Brain microvascular endothelial cell (primary cell): ENCODE measurements around the gene RERE.

Experiments
- DNase-seq: peaks from one replicate; pipeline ENCODE4 v3.0.0-alpha.2; 2020
- H3K27ac ChIP-seq: fragments of 250-450 bp; sonication (Bioruptor Pico); 2 replicates; pipeline ENCODE4 v1.5.1; 2020; ENCODE audit warnings: mild to moderate bottlenecking, moderate library complexity
- H3K27me3 ChIP-seq: fragments of 250-450 bp; sonication (Bioruptor Pico); replicated peaks from 2 replicates; pipeline ENCODE4 v1.5.1; 2020; ENCODE audit warnings: mild to moderate bottlenecking
- H3K36me3 ChIP-seq: fragments of 250-450 bp; sonication (Bioruptor Pico); replicated peaks from 2 replicates; pipeline ENCODE4 v1.5.1; 2020; ENCODE audit warnings: mild to moderate bottlenecking
- H3K4me3 ChIP-seq: 2 replicates; pipeline ENCODE4 v1.5.1; 2011; ENCODE audit warnings: low read depth, mild to moderate bottlenecking, control low read depth, low read length, moderate library complexity
- CTCF ChIP-seq: IDR thresholded peaks from 2 replicates; pipeline ENCODE4 v1.5.1; 2011; ENCODE audit warnings: low read depth, mild to moderate bottlenecking, moderate library complexity, low read length, control low read depth, inconsistent platforms; ENCODE audit errors: missing control alignments
- in situ Hi-C: cut with HindIII; loops from 2 replicates; pipeline ENCODE4 v1.10.0; 2017; ENCODE audit warnings: low sequenced_read_pairs, low pct_ligation_motif_present

RERE gene

GRCh38 chr1:8421721-8422120 lies 395.7 kb downstream of the RERE start:
- peak overlapping the region; percentile 70 for H3K4me3 ChIP-seq
- peaks cover 28% of the 10 kb centered on the region for H3K36me3 ChIP-seq
- H3K27ac ChIP-seq, result peak overlapping the region; percentile 91
- in situ Hi-C loops, result no loop called here
- no peaks in the 10 kb centered on the region for H3K27me3 ChIP-seq
- no peak for TF ChIP-seq CTCF
- no peak for DNase-seq

DNA sequence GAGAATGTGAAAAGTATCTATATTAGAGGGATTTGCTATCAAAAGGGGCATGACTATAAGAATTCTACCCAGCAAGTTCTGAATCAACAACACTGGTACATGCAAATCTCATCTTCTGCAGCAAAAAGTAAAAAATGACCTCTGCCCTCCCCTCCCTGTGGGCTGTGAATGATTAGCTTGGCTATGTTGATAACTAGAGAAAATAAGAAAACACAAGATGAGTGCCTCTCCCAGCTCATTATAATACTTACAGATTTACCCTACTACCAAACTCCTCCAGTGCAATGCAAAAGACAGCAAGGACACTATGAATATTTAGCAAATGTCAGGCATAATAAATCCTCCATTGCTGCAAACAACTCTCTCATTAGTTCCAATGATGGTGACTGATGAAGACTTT lies 397.1 kb downstream of the RERE start:
- Histone ChIP-seq H3K27me3 (no peaks in the 10 kb centered on the region), H3K27ac (no peak overlapping the region), H3K36me3 (peaks cover 35% of the 10 kb centered on the region), H3K4me3 (peak overlapping the region; percentile 70)
- TF ChIP-seq CTCF, result no peak
- in situ Hi-C loops, result no loop called here
- DNase-seq, result no peak

DNA sequence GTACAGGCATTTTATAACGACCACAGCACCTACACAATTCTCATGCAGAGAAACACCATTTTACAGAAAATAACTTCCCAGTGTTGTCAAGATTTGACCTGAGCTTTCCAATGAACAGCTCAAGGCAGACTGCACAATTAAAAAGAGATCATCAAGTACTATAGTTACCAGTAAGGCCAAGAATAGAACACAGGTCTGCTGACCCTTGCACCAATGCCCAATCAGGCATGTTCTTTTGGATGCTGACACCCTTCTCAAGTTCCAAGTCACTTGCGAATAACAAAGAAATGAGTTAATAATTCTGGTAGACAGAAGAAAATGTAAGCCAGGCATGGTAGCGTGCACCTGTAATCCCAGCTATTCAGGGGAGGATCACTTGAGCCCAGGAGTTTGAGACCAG lies 397.6 kb downstream of the RERE start:
- H3K27me3 ChIP-seq, result no peaks in the 10 kb centered on the region
- in situ Hi-C loops, result no loop called here
- no peak for TF ChIP-seq CTCF
- DNase-seq, result no peak
- H3K4me3 ChIP-seq, result no peak overlapping the region
- H3K27ac ChIP-seq, result no peak overlapping the region
- H3K36me3 ChIP-seq, result peaks cover 35% of the 10 kb centered on the region

DNA sequence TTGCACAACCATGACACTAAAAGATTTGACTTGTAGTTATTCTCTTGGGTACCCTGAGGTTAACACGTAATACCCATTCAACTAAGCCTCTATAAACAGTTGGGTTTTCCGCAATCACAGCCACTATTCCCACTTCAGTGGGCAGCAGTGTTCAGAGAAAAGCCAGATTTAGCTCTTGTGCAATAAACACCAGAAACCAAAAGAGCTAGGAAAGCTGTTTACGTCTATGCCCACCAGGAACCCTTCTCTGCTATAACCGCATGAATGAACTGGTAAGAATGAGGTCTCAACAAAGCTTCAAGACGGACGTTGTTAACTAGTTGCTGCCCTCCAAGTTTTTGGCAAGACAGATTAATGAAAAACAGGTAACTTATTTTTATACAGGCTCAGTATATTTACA lies 398.3 kb downstream of the RERE start:
- no peak for TF ChIP-seq CTCF
- Histone ChIP-seq H3K27me3 (no peaks in the 10 kb centered on the region), H3K36me3 (peaks cover 35% of the 10 kb centered on the region), H3K4me3 (no peak overlapping the region), H3K27ac (no peak overlapping the region)
- no peak for DNase-seq
- in situ Hi-C loops, result no loop called here

DNA sequence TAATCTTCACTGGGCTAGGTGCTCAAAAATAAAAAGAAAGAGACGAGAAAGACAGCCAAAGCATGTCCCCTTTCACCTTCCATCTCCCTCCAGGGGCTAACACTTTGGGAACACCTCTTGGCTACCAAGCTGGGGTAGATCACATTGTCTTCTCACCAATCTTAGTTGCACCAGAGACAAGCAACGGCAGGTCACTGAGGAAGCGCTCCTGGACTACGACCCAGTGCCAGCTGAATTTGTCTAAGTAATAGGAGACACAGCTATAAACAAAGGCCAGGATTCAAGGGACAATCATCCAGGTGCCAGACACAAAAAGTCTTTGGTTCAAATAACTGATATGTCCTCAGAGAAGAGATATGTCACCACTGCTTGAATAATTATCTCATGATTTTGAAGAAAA lies 399.1 kb downstream of the RERE start:
- in situ Hi-C loops, result no loop called here

More for the DNA sequence above, 399.1 kb downstream of the RERE start:
- no peaks in the 10 kb centered on the region for H3K27me3 ChIP-seq
- peaks cover 39% of the 10 kb centered on the region for H3K36me3 ChIP-seq
- TF ChIP-seq CTCF, result no peak
- DNase-seq, result no peak
- no peak overlapping the region for H3K4me3 ChIP-seq
- no peak overlapping the region for H3K27ac ChIP-seq
